Smooth muscle cell of the coronary artery (primary cell): ENCODE results near the gene ANGPTL3. TPM values are rescaled to one million over a fixed set of nuclear protein-coding genes. Genes with fewer than 3 reads are reported as not detected.

Experiments
- total RNA-seq: library from RNA; depleted of rRNA; stranded (reverse); fragments of >200 nt; gene quantifications from 2 replicates; pipeline ENCODE4 v1.2.3, GENCODE V29; 2014; ENCODE audit warnings: low replicate concordance

Gene ANGPTL3
- total RNA-seq, result not detected in 2 replicates

GRCh38 chr1:62597281-62597680 is at the start of gene ANGPTL3:
TSS of gene ANGPTL3 (plus strand) at chr1:62597520. CDS start at chr1:62597567, 47 bp downstream.

Other genes starting within 250 kb of the ANGPTL3 start
- 7.6 and 17.2 TPM in 2 replicates for gene USP1, start 160.5 kb upstream of the ANGPTL3 start, total RNA-seq
- gene DOCK7, start 90.9 kb downstream of the ANGPTL3 start, total RNA-seq, result 87.6 and 111 TPM in 2 replicates
- gene ATG4C, start 186.6 kb downstream of the ANGPTL3 start, total RNA-seq, result 5.2 and 5.7 TPM in 2 replicates